ENCODE data around the gene PKP3.

Gene PKP3

DNA sequence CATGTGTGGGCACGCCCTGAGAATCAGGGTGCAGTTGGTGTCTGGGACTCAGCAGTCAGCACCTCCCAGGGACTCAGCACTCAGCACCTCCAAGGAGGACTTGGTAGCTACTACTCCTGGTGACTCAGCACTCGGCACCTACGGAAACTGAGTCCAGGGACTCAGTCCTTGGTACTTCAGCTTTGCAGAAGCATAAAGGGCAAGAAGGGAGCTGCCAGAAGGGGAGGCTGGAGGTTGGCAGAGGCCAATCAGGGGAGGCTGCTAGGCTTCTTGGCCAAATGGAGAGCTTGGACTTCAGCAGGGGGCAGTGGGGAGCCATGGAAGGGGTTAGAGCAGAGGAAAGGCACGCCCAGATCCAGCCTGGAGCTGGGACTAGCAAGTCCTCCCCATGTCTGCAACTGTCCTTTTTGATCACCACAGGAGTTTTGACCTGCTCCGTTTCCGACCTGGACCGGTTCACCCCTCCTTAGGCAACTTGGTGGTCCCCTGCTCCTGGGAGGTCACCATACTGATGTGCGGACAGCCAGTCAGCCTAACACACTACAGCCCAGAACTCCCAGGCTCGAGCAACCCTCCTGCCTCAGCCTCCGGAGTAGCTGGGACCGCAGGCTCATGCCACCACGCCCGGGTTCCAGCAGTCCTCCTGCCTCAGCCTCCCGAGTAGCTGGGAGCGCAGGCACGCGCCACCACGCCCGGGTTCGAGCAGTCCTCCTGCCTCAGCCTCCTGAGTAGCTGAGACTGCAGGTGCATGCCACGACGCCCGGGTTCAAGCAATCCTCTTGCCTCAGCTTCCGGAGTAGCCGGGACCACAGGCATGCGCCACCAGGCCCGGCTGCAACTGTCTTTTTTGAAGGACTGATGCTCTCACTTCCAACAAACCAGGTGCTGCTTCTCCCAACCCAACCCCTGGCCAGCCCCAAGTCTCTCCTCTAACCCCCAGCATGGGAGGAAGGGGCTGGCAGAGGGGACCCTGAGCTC lies 46.3 kb downstream of the PKP3 start:
- TF ChIP-seq, protein P1, sequence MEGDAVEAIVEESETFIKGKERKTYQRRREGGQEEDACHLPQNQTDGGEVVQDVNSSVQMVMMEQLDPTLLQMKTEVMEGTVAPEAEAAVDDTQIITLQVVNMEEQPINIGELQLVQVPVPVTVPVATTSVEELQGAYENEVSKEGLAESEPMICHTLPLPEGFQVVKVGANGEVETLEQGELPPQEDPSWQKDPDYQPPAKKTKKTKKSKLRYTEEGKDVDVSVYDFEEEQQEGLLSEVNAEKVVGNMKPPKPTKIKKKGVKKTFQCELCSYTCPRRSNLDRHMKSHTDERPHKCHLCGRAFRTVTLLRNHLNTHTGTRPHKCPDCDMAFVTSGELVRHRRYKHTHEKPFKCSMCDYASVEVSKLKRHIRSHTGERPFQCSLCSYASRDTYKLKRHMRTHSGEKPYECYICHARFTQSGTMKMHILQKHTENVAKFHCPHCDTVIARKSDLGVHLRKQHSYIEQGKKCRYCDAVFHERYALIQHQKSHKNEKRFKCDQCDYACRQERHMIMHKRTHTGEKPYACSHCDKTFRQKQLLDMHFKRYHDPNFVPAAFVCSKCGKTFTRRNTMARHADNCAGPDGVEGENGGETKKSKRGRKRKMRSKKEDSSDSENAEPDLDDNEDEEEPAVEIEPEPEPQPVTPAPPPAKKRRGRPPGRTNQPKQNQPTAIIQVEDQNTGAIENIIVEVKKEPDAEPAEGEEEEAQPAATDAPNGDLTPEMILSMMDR (IDR thresholded peaks at IDR 0.05; ENCODE audit: low read depth, low read length) = no peak
- H3K4me3 ChIP-seq (ENCODE audit: low read depth, low read length) = no peak overlapping the region

DNA sequence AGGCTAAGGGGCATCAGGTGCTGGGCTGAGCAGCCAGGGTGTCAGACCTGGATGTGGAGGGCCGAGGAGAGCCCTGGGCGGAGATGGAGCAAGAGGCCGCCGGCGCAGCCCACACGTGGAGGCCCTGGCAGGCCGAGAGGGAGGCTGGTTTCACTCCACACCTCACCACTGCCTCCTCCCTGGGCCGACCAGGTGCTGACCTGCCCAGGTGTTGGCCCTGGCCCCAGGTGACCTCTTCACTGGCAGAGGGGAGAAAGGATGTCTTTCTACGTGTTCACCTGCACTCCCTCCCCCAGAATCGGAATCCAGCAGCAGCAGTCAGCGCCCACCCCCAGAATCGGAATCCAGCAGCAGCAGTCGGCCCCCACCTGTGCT lies 47.0 kb downstream of the PKP3 start:
- TF ChIP-seq, protein P1 (IDR thresholded peaks at IDR 0.05; ENCODE audit: low read depth, low read length) = no peak

DNA sequence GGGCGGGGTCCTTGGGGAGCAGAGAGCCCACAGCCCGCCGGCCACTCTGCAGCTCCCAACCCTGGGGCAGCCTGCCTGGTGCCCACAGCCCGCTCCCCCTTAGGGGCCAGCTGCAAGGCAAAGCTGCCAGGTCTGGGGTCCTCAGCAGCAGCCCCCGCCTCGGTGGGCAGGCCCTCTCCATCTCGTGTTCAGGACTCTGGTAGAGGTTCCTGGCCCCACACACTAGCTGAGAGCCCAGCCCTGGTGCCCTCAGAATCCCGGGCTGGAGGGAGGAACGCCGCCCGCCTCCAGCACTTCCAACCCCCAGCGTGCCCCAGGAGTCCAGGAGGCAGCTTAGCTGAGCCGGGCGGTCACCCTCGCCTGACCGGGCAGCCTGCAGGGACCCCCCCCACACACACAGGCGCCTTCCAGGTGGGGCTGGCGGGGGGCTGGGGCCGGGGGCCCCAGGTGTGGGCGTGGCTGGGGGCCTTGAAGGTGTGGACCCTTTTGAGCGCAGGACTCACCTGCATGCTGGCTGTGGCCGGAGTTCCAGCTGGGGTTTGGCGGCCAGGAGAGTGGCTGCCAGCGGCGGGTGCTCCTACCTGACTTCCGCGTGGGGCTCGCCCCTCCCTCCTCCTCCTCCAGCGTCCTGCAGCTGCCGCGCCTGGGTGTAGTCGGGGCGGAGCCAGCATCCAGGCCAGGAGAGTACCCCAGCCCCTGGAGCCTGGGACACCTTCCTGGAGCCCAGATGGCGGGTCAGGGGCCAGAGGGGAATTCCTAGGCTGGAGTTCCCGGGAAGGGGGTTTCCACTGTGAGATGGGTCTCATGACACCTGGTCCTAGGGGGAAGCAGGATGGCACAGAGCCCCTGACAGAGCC lies 47.6 kb downstream of the PKP3 start, which contains the start of gene ANO9:
ANO9 (minus strand) TSS at position 594 of the 857 bp plus-strand sequence; CDS start at position 509, 85 bp downstream.
- no peak within 1 kb of the TSS for H3K4me3 ChIP-seq (ENCODE audit: low read depth, low read length)
- TF ChIP-seq, protein P1 (IDR thresholded peaks at IDR 0.05; ENCODE audit: low read depth, low read length) = no peak

More for the DNA sequence above, 47.0 kb downstream of the PKP3 start:
- H3K4me3 ChIP-seq (ENCODE audit: low read depth, low read length) = no peak overlapping the region

DNA sequence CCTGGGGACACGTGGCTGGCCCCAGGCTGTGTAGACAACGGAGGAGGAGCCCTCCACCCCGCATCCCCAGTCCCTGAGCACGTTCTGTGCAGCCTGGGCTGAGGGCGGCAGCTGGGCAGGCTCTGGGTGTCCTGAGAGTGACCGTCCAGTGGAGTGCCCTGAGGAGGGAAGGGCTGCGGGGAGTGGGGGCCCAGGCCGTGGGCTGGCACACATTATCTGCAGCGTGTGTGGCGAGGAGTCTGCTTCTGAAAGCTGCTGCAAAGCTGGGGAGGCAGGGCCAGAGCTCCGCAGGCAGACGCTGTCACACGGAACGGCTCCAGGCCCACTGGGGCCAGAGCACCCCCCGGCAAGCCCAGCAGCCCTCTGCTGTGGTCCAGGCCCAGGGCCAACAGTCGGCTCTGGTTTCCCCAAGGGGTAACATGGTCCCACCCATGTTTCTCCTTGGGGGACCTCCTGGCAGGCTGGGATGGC lies 48.6 kb downstream of the PKP3 start:
- H3K4me3 ChIP-seq (ENCODE audit: low read depth, low read length) = no peak overlapping the region
- TF ChIP-seq, protein P1 (IDR thresholded peaks at IDR 0.05; ENCODE audit: low read depth, low read length) = no peak

DNA sequence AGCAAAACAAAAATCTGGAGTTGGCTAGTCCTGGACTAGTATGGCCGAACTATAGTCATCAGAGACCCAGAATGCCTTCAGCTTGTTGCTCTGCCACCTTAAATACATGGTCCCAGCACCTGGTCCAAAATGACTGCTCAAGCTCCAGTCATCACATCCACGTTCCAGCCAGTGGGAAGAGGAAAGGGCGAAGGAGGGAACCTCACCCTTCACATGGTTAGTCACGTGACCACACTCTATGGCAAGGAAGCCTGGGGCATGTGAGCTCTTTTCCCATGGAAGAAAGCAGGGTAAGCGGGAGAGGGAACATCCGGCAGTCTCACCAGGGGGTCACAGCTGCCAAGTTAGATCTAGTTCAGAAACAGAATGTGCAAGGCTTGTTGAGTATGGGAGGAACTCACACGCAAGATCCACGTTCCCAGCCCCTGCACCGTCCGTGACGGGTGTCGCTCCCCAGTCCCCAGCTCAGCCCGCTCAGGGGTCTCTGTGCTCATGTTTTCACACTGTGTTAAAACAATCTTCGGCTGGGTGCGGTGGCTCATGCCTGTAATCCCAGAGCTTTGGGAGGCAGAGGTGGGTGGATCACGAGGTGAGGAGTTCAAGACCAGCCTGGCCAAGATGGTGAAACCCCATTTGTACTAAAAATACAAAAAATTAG lies 49.7 kb downstream of the PKP3 start:
- TF ChIP-seq, protein P1 (IDR thresholded peaks at IDR 0.05; ENCODE audit: low read depth, low read length) = no peak
- H3K4me3 ChIP-seq (ENCODE audit: low read depth, low read length) = no peak overlapping the region

DNA sequence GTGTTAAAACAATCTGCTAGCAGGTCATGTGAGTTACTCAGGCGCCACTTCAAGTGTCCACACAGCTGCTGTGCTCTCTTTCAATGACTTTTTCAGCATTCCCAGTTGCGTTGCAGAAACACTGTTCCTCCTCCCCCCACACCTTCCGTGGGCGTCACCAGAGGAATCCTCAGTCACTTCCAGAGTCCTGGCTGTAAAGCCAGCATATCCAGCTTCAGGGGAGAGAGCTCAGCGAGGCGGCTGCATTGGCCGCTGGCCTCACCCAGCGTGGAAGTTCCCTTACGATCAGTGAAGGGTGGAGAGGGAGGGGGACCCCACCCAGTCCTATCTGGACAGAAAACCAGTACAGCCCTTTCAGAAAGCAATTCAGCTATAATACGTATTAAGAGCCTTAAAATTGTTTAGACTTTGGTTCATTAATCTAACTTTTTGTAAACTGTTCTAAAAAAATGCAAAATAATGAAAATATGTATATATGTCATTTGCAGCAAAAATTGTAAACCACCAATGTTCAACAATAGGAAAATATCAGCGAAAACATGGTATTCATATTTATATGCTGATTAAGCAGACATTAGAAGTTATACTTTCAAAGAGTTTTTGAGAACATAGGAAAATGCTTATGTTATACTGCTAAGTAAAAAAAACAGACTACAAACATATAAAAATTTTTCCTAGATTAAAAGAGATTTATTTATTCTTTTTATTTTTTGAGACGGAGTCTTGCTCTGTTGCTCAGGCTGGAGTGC lies 50.6 kb downstream of the PKP3 start:
- no peak overlapping the region for H3K4me3 ChIP-seq (ENCODE audit: low read depth, low read length)
- TF ChIP-seq, protein P1 (IDR thresholded peaks at IDR 0.05; ENCODE audit: low read depth, low read length) = no peak
